Measurements from ENCODE around the gene AGPAT3. TPM values are rescaled to one million over a fixed set of nuclear protein-coding genes. Genes with fewer than 3 reads are reported as not detected.

The AGPAT3 gene
- total RNA-seq, 1 donor from 2014 or later: 45.4 TPM

DNA sequence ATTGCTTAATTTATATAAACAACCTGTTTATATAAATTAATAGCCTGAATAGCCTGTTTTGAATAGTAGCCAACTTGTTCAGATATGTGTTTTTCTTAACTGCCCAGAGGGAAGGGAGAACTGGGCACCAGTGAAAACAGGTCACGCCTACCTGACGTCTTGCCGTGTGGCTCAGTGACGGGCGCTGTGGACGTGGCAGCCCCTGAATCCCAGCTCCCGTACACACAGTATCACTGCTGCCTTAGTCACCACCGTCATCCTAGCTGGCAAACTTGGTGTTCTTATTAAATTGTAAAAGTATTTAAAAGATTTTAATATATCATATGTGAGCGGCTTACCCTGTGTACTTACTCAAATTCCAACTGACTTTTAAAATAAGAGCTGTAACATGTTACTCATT is 111.6 kb downstream of the AGPAT3 start:
- Mint-ChIP-seq H3K36me3 (ENCODE audit: low read depth) (peaks cover 5% of the 10 kb centered on the region), H3K4me1 (ENCODE audit: low read depth) (peaks cover 2% of the 10 kb centered on the region), H3K27ac (ENCODE audit: unreplicated experiment) (no peak overlapping the region), H3K9me3 (ENCODE audit: low read depth) (no peaks in the 10 kb centered on the region), H3K4me3 (ENCODE audit: unreplicated experiment) (no peak overlapping the region), H3K27me3 (ENCODE audit: low read depth) (no peaks in the 10 kb centered on the region)
- TF ChIP-seq, protein P1, sequence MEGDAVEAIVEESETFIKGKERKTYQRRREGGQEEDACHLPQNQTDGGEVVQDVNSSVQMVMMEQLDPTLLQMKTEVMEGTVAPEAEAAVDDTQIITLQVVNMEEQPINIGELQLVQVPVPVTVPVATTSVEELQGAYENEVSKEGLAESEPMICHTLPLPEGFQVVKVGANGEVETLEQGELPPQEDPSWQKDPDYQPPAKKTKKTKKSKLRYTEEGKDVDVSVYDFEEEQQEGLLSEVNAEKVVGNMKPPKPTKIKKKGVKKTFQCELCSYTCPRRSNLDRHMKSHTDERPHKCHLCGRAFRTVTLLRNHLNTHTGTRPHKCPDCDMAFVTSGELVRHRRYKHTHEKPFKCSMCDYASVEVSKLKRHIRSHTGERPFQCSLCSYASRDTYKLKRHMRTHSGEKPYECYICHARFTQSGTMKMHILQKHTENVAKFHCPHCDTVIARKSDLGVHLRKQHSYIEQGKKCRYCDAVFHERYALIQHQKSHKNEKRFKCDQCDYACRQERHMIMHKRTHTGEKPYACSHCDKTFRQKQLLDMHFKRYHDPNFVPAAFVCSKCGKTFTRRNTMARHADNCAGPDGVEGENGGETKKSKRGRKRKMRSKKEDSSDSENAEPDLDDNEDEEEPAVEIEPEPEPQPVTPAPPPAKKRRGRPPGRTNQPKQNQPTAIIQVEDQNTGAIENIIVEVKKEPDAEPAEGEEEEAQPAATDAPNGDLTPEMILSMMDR (IDR thresholded peaks at IDR 0.05): no peak
- DNase-seq (ENCODE audit: low spot score): no peak

GRCh38 chr21:43978060-43978459 is 113.0 kb downstream of the AGPAT3 start:
- H3K27ac Mint-ChIP-seq (ENCODE audit: unreplicated experiment): no peak overlapping the region
- no peak overlapping the region for H3K4me3 Mint-ChIP-seq (ENCODE audit: unreplicated experiment)
- peaks cover 2% of the 10 kb centered on the region for H3K4me1 Mint-ChIP-seq (ENCODE audit: low read depth)
- DNase-seq (ENCODE audit: low spot score): no peak
- no peaks in the 10 kb centered on the region for H3K27me3 Mint-ChIP-seq (ENCODE audit: low read depth)
- TF ChIP-seq, protein P1 (IDR thresholded peaks at IDR 0.05): no peak
- H3K9me3 Mint-ChIP-seq (ENCODE audit: low read depth): no peaks in the 10 kb centered on the region
- H3K36me3 Mint-ChIP-seq (ENCODE audit: low read depth): peaks cover 7% of the 10 kb centered on the region

DNA sequence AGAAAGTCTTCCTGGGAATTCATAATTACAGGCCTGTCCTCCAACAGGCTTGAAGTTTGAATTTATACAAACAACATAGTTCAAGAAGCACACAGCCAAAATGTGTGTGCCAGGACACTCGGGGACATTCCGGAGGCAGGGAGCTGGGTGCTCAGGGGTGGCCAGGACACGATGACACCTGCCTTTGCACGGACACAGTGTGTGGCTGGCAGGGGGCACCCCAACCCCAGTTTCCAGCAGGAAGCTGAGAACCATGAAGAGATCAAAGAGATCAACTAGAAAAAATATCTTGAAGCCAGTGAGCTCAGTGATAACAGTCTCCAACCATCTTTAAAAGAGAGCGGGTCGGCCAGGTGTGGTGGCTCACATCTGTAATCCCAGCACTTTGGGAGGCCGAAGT is 114.6 kb downstream of the AGPAT3 start:
- Mint-ChIP-seq H3K9me3 (ENCODE audit: low read depth) (no peaks in the 10 kb centered on the region), H3K36me3 (ENCODE audit: low read depth) (peaks cover 8% of the 10 kb centered on the region), H3K4me3 (ENCODE audit: unreplicated experiment) (no peak overlapping the region), H3K27ac (ENCODE audit: unreplicated experiment) (no peak overlapping the region), H3K4me1 (ENCODE audit: low read depth) (peaks cover 2% of the 10 kb centered on the region), H3K27me3 (ENCODE audit: low read depth) (no peaks in the 10 kb centered on the region)
- TF ChIP-seq, protein P1 (IDR thresholded peaks at IDR 0.05): peak; percentile 49
- no peak for DNase-seq (ENCODE audit: low spot score)

DNA sequence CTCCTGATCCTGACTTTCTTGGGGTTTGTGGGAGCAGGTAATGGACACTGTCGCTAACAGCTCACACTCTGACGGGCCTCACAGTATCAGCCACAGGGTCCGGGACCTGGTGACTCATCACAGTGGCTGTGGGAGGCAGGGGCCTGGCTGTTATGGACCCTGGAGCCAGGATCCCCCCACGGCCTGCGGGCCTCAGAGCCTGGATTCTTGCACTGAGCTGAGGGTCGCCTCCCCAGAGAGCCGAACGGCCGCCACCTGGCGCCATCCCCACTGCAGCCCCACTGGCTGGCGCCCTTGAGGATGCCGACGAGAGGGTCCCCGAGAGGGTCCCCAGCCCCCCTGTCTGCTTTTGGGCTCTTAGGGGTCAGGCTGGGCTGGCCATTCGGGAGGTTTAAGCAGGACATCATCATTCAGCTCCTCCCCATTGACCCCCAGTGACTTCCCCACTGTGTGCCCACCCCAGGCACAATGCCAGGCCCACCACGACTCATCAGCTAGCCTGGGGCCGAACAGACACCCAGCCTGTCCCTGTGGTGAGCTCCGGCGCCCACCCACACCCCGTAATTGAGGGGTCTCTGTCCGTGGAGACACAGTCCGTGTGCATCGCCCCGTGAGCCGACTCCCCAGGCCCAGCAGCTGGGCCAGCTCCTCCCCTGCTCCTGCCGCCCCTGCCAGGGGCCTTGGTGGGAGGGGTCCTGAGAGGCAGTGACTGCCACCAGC is 116.3 kb downstream of the AGPAT3 start:
- TF ChIP-seq, protein P1 (IDR thresholded peaks at IDR 0.05): no peak
- no peaks in the 10 kb centered on the region for H3K27me3 Mint-ChIP-seq (ENCODE audit: low read depth)
- H3K9me3 Mint-ChIP-seq (ENCODE audit: low read depth): no peaks in the 10 kb centered on the region
- H3K36me3 Mint-ChIP-seq (ENCODE audit: low read depth): peaks cover 8% of the 10 kb centered on the region
- peaks cover 2% of the 10 kb centered on the region for H3K4me1 Mint-ChIP-seq (ENCODE audit: low read depth)
- H3K27ac Mint-ChIP-seq (ENCODE audit: unreplicated experiment): no peak overlapping the region
- H3K4me3 Mint-ChIP-seq (ENCODE audit: unreplicated experiment): no peak overlapping the region
- no peak for DNase-seq (ENCODE audit: low spot score)

DNA sequence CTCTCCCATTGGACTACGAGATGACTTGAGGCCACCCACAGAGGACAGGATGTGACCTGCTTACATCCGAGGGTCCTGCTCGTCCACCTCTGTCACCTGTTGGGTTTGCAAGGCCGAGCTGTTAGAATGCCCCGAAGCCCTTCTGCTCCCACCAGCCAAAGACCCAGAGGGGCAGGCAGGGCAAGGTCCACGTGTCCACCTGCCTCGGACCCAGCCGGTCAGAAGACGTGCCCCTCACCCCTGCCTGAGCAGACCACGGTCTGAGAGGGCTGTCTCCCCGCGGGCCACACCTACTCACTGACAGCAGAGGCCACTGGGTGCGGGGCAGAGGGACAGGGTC is 116.8 kb downstream of the AGPAT3 start:
- DNase-seq (ENCODE audit: low spot score): no peak
- H3K4me1 Mint-ChIP-seq (ENCODE audit: low read depth): peaks cover 2% of the 10 kb centered on the region
- H3K27me3 Mint-ChIP-seq (ENCODE audit: low read depth): no peaks in the 10 kb centered on the region
- H3K36me3 Mint-ChIP-seq (ENCODE audit: low read depth): peaks cover 8% of the 10 kb centered on the region
- TF ChIP-seq, protein P1 (IDR thresholded peaks at IDR 0.05): no peak
- H3K27ac Mint-ChIP-seq (ENCODE audit: unreplicated experiment): no peak overlapping the region
- H3K4me3 Mint-ChIP-seq (ENCODE audit: unreplicated experiment): no peak overlapping the region
- no peaks in the 10 kb centered on the region for H3K9me3 Mint-ChIP-seq (ENCODE audit: low read depth)
